ENCODE results near the gene EEFSEC.

EEFSEC gene

GRCh38 chr3:128170866-128171516 is 17.7 kb downstream of the EEFSEC start:
- peak; percentile 50 for DNase-seq (ENCODE audit: low spot score)
- Histone ChIP-seq H3K4me3 (ENCODE audit: low read length in 2 of 2) (no peak overlapping the region), H3K4ac (ENCODE audit: low read length) (no peak overlapping the region), H4K91ac (ENCODE audit: low read depth, low read length, poor library complexity) (no peak overlapping the region), H3K9ac (ENCODE audit: low read depth, low read length, poor library complexity) (no peak overlapping the region), H2AK5ac (ENCODE audit: low read depth, low read length) (no peak overlapping the region), H3K4me2 (ENCODE audit: insufficient read depth, low read length, poor library complexity, severe bottlenecking) (no peak overlapping the region), H3K79me1 (ENCODE audit: low read depth, low read length) (no peaks in the 10 kb centered on the region), H3K27me3 (ENCODE audit: control insufficient read depth in 3 of 3, insufficient read depth in 3 of 3, low read depth in 1 of 3, low read length in 3 of 3) (peaks cover 0 to 16% (median 0%) of the 10 kb centered on the region in 3 experiments), H3K18ac (ENCODE audit: low read length) (no peak overlapping the region), H2BK120ac (ENCODE audit: low read depth, low read length) (no peak overlapping the region), H3K36me3 (replicated peaks in 1 of 2; ENCODE audit: control insufficient read depth in 2 of 2, insufficient read depth in 2 of 2, low read length in 2 of 2) (no peaks in the 10 kb centered on the region), H3K27ac (replicated peaks; ENCODE audit: low read length) (no peak overlapping the region), H4K8ac (ENCODE audit: low read depth, low read length) (no peak overlapping the region), H3K14ac (ENCODE audit: low read length) (no peak overlapping the region), H2BK5ac (ENCODE audit: low read length) (no peak overlapping the region), H2BK15ac (ENCODE audit: low read length) (no peak overlapping the region), H2AFZ (ENCODE audit: low read length) (no peak overlapping the region), H3K9me3 (replicated peaks in 1 of 2; ENCODE audit: control insufficient read depth in 2 of 2, insufficient read depth in 1 of 2, low read depth in 1 of 2, low read length in 2 of 2) (no peaks in the 10 kb centered on the region), H2BK12ac (ENCODE audit: low read length) (no peak overlapping the region), H3K23ac (ENCODE audit: low read depth, low read length, poor library complexity) (no peak overlapping the region), H3K4me1 (ENCODE audit: control insufficient read depth in 2 of 2, insufficient read depth in 1 of 2, low read depth in 1 of 2, low read length in 2 of 2) (peaks cover 13 to 37% of the 10 kb centered on the region in 2 donors)
- no CpG with 5 or more reads among the region's 5 CpGs for WGBS, 2 donors (ENCODE audit: extremely low coverage in 2 of 2, insufficient read length in 2 of 2, insufficient replicate concordance in 1 of 2)

DNA sequence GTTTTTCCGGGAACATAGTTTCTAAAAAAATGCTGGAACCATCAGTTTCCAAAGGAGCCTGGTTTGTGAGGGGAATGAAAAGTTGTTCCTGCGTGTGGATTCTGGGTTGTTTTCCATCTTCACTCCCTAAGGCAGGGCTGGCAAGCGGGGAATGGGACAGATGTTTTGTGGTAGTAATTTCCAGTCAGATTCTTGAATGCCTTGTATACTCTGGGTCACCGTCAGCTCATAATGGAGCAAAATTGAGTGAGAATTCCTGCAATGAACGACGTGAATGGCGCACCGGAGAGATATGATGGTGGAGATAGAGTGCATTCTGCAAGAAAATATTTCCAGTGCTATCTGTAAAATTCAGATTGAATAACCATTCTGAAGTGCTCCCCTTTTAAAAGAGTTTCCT is 19.9 kb downstream of the EEFSEC start:
- Histone ChIP-seq H3K9ac (ENCODE audit: low read depth, low read length, poor library complexity) (no peak overlapping the region), H2AFZ (ENCODE audit: low read length) (no peak overlapping the region), H4K8ac (ENCODE audit: low read depth, low read length) (no peak overlapping the region), H3K4ac (ENCODE audit: low read length) (no peak overlapping the region), H3K4me2 (ENCODE audit: insufficient read depth, low read length, poor library complexity, severe bottlenecking) (no peak overlapping the region), H3K18ac (ENCODE audit: low read length) (no peak overlapping the region), H3K9me3 (replicated peaks in 1 of 2; ENCODE audit: control insufficient read depth in 2 of 2, insufficient read depth in 1 of 2, low read depth in 1 of 2, low read length in 2 of 2) (no peaks in the 10 kb centered on the region), H2BK15ac (ENCODE audit: low read length) (no peak overlapping the region), H3K4me1 (ENCODE audit: control insufficient read depth in 2 of 2, insufficient read depth in 1 of 2, low read depth in 1 of 2, low read length in 2 of 2) (peaks cover 9 to 21% of the 10 kb centered on the region in 2 donors), H3K14ac (ENCODE audit: low read length) (no peak overlapping the region), H2BK5ac (ENCODE audit: low read length) (no peak overlapping the region), H2BK120ac (ENCODE audit: low read depth, low read length) (no peak overlapping the region), H3K36me3 (replicated peaks in 1 of 2; ENCODE audit: control insufficient read depth in 2 of 2, insufficient read depth in 2 of 2, low read length in 2 of 2) (no peaks in the 10 kb centered on the region), H3K27me3 (ENCODE audit: control insufficient read depth in 3 of 3, insufficient read depth in 3 of 3, low read depth in 1 of 3, low read length in 3 of 3) (peaks cover 0 to 12% (median 0%) of the 10 kb centered on the region in 3 experiments), H2BK12ac (ENCODE audit: low read length) (no peak overlapping the region), H3K27ac (replicated peaks; ENCODE audit: low read length) (no peak overlapping the region), H4K91ac (ENCODE audit: low read depth, low read length, poor library complexity) (no peak overlapping the region), H2AK5ac (ENCODE audit: low read depth, low read length) (no peak overlapping the region), H3K4me3 (ENCODE audit: low read length in 2 of 2) (no peak overlapping the region), H3K79me1 (ENCODE audit: low read depth, low read length) (no peaks in the 10 kb centered on the region), H3K23ac (ENCODE audit: low read depth, low read length, poor library complexity) (no peak overlapping the region)
- no CpG with 5 or more reads among the region's 8 CpGs for WGBS, 2 donors (ENCODE audit: extremely low coverage in 2 of 2, insufficient read length in 2 of 2, insufficient replicate concordance in 1 of 2)
- no peak for DNase-seq (ENCODE audit: low spot score)

DNA sequence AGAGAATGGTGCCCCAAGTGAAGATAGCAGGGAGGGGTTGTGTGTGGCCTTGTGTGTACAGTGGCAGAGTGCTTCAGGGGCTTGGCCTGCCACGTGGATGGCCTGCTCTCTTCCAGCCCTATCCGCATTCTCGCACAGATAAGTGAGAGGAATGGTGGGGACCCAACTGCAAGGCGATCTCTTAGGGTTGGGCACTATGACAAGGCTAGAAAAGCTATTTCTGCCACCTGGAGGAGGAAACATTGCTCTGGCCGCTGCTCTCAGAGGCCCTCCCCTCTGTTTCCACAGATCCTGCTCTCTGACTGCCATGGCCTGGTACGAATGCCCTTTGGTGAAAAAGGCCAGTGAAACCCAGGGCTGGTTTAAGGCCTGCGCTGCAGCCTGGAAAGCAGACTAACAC is 20.6 kb downstream of the EEFSEC start:
- DNase-seq (ENCODE audit: low spot score), result no peak
- WGBS, 2 donors (ENCODE audit: extremely low coverage in 2 of 2, insufficient read length in 2 of 2, insufficient replicate concordance in 1 of 2), result no CpG with 5 or more reads among the region's 7 CpGs
- H2AK5ac ChIP-seq (ENCODE audit: low read depth, low read length), result no peak overlapping the region
- H2BK120ac ChIP-seq (ENCODE audit: low read depth, low read length), result no peak overlapping the region
- H3K27me3 ChIP-seq (ENCODE audit: control insufficient read depth in 3 of 3, insufficient read depth in 3 of 3, low read depth in 1 of 3, low read length in 3 of 3), result peaks cover 0 to 7% (median 0%) of the 10 kb centered on the region in 3 experiments
- H3K9me3 ChIP-seq (replicated peaks in 1 of 2; ENCODE audit: control insufficient read depth in 2 of 2, insufficient read depth in 1 of 2, low read depth in 1 of 2, low read length in 2 of 2), result no peaks in the 10 kb centered on the region
- no peak overlapping the region for H3K9ac ChIP-seq (ENCODE audit: low read depth, low read length, poor library complexity)
- H4K8ac ChIP-seq (ENCODE audit: low read depth, low read length), result no peak overlapping the region
- no peak overlapping the region for H2AFZ ChIP-seq (ENCODE audit: low read length)
- no peak overlapping the region for H3K23ac ChIP-seq (ENCODE audit: low read depth, low read length, poor library complexity)
- no peak overlapping the region for H3K4me2 ChIP-seq (ENCODE audit: insufficient read depth, low read length, poor library complexity, severe bottlenecking)
- H4K91ac ChIP-seq (ENCODE audit: low read depth, low read length, poor library complexity), result no peak overlapping the region
- no peak overlapping the region for H2BK15ac ChIP-seq (ENCODE audit: low read length)
- H2BK12ac ChIP-seq (ENCODE audit: low read length), result no peak overlapping the region
- H3K36me3 ChIP-seq (replicated peaks in 1 of 2; ENCODE audit: control insufficient read depth in 2 of 2, insufficient read depth in 2 of 2, low read length in 2 of 2), result no peaks in the 10 kb centered on the region
- no peak overlapping the region for H3K4ac ChIP-seq (ENCODE audit: low read length)
- no peak overlapping the region for H3K4me3 ChIP-seq (ENCODE audit: low read length in 2 of 2)
- H3K79me1 ChIP-seq (ENCODE audit: low read depth, low read length), result no peaks in the 10 kb centered on the region
- peaks cover 5 to 19% of the 10 kb centered on the region in 2 donors for H3K4me1 ChIP-seq (ENCODE audit: control insufficient read depth in 2 of 2, insufficient read depth in 1 of 2, low read depth in 1 of 2, low read length in 2 of 2)
- H2BK5ac ChIP-seq (ENCODE audit: low read length), result no peak overlapping the region
- H3K14ac ChIP-seq (ENCODE audit: low read length), result no peak overlapping the region
- no peak overlapping the region for H3K18ac ChIP-seq (ENCODE audit: low read length)
- H3K27ac ChIP-seq (replicated peaks; ENCODE audit: low read length), result no peak overlapping the region

DNA sequence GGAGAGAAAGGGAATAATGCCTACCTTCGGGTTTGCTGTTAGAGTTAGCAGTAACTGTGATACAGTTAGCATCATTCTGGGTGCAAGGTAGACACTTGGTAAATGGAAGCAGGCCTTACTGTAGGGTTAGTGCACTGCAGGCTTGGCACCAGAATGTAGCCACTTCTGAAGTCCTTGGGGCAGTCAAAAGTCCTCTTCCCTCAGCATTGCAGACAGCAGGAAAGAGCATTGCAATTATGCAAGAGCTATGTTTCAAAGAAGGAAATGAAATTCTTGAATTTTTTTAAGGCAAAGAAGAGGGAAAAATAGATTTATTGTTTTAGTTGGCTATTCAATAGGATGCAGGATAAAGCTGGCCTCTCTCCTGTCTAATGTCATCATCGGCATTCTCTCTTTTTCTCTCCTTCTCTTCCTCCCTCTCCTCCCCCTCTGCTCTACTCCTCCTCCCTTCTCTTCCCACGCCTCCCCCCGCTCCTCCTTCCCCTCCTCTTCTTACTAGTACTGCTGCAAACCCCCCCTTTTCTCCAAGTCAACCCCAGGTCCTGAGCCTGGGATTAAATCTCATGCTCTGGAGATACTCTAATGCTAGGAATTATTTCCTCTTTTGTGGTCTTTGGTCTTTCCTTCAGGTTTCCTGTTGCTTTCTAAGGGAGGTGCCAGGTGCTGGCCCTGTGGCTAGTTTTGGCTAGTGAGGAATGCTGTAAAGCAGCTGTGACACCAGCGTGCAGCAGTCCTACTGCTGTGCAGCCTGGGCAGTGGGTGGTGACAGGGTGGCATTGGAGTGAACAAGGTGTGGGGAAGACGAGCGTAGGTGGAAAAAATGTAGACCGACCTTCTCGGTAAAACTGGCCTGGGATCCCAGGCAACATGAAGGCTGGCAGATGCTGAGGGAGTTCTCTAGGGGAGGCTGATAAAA is 21.7 kb downstream of the EEFSEC start:
- no peak overlapping the region for H3K4me2 ChIP-seq (ENCODE audit: insufficient read depth, low read length, poor library complexity, severe bottlenecking)
- H3K18ac ChIP-seq (ENCODE audit: low read length), result peak overlapping the region; percentile 25
- H2AFZ ChIP-seq (ENCODE audit: low read length), result no peak overlapping the region
- H3K27me3 ChIP-seq (ENCODE audit: control insufficient read depth in 3 of 3, insufficient read depth in 3 of 3, low read depth in 1 of 3, low read length in 3 of 3), result no peaks in the 10 kb centered on the region
- H2BK120ac ChIP-seq (ENCODE audit: low read depth, low read length), result no peak overlapping the region
- H2BK15ac ChIP-seq (ENCODE audit: low read length), result no peak overlapping the region
- H2AK5ac ChIP-seq (ENCODE audit: low read depth, low read length), result no peak overlapping the region
- H4K91ac ChIP-seq (ENCODE audit: low read depth, low read length, poor library complexity), result peak overlapping the region; percentile 48
- H3K14ac ChIP-seq (ENCODE audit: low read length), result no peak overlapping the region
- no peak overlapping the region for H2BK5ac ChIP-seq (ENCODE audit: low read length)
- peaks cover 5 to 22% of the 10 kb centered on the region in 2 donors for H3K4me1 ChIP-seq (ENCODE audit: control insufficient read depth in 2 of 2, insufficient read depth in 1 of 2, low read depth in 1 of 2, low read length in 2 of 2)
- H3K4ac ChIP-seq (ENCODE audit: low read length), result no peak overlapping the region
- DNase-seq (ENCODE audit: low spot score), result no peak
- H3K27ac ChIP-seq (replicated peaks; ENCODE audit: low read length), result no peak overlapping the region
- H3K79me1 ChIP-seq (ENCODE audit: low read depth, low read length), result no peaks in the 10 kb centered on the region
- WGBS, 2 donors (ENCODE audit: extremely low coverage in 2 of 2, insufficient read length in 2 of 2, insufficient replicate concordance in 1 of 2), result no CpG with 5 or more reads among the region's 9 CpGs
- H3K9ac ChIP-seq (ENCODE audit: low read depth, low read length, poor library complexity), result peak overlapping the region; percentile 39
- no peak overlapping the region for H2BK12ac ChIP-seq (ENCODE audit: low read length)
- peak overlapping the region; percentile 90 for H3K23ac ChIP-seq (ENCODE audit: low read depth, low read length, poor library complexity)
- no peaks in the 10 kb centered on the region for H3K36me3 ChIP-seq (replicated peaks in 1 of 2; ENCODE audit: control insufficient read depth in 2 of 2, insufficient read depth in 2 of 2, low read length in 2 of 2)
- H3K4me3 ChIP-seq (ENCODE audit: low read length in 2 of 2), result peak overlapping the region in 1 of 2 donors; percentile 61
- no peak overlapping the region for H4K8ac ChIP-seq (ENCODE audit: low read depth, low read length)
- no peaks in the 10 kb centered on the region for H3K9me3 ChIP-seq (replicated peaks in 1 of 2; ENCODE audit: control insufficient read depth in 2 of 2, insufficient read depth in 1 of 2, low read depth in 1 of 2, low read length in 2 of 2)
